Stimulated activated CD4-positive, alpha-beta T cell treated with anti-CD3 and anti-CD28 coated beads, Interleukin-12 subunit alpha, Interleukin-12 subunit beta, amount 100 ng/mL, for 4 hours (primary cell): ENCODE results near the gene SLC38A4.
"Not testable (repeated sequence)": the region's sequence is repeated elsewhere in the genome, so short reads cannot be mapped to it uniquely, and the experiment has no call there.

Experiments used
- DNase-seq: peaks from one replicate; pipeline ENCODE4 v3.0.0-alpha.2; 2020

The SLC38A4 gene

GRCh38 chr12:46774322-46774633, 51.5 kb downstream of the SLC38A4 start:
- no peak for DNase-seq

- no peak for DNase-seq
Observed at GRCh38 chr12:46773586-46774321, 52.0 kb downstream of the SLC38A4 start.

GRCh38 chr12:46771268-46771827, 54.4 kb downstream of the SLC38A4 start:
- DNase-seq: no peak

- no peak for DNase-seq
Observed at GRCh38 chr12:46770501-46771183, 55.2 kb downstream of the SLC38A4 start.

GRCh38 chr12:46764005-46764404, 61.8 kb downstream of the SLC38A4 start:
- no peak for DNase-seq

- DNase-seq: no peak
Observed at GRCh38 chr12:46763230-46763629, 62.6 kb downstream of the SLC38A4 start.

GRCh38 chr12:46754550-46754949, 71.2 kb downstream of the SLC38A4 start:
- no peak for DNase-seq

GRCh38 chr12:46752396-46752795, 73.4 kb downstream of the SLC38A4 start:
- DNase-seq: no peak

- DNase-seq: no peak
Observed at GRCh38 chr12:46751173-46751572, 74.6 kb downstream of the SLC38A4 start.

- DNase-seq: no peak
Observed at GRCh38 chr12:46749322-46749721, 76.5 kb downstream of the SLC38A4 start.

GRCh38 chr12:46744283-46744682, 81.5 kb downstream of the SLC38A4 start:
- no peak for DNase-seq

- DNase-seq: no peak
Observed at GRCh38 chr12:46743456-46743855, 82.3 kb downstream of the SLC38A4 start.

GRCh38 chr12:46742271-46742670, 83.5 kb downstream of the SLC38A4 start:
- not testable (repeated sequence) for DNase-seq

- DNase-seq: no peak
Observed at GRCh38 chr12:46725332-46725731, 100.5 kb downstream of the SLC38A4 start.

- DNase-seq: no peak
Observed at GRCh38 chr12:46723629-46724419, 102.0 kb downstream of the SLC38A4 start.

- DNase-seq: no peak
Observed at GRCh38 chr12:46722394-46723185, 103.2 kb downstream of the SLC38A4 start.

- no peak for DNase-seq
Observed at GRCh38 chr12:46718495-46718894, 107.3 kb downstream of the SLC38A4 start.

- no peak for DNase-seq
Observed at GRCh38 chr12:46717868-46718267, 107.9 kb downstream of the SLC38A4 start.

GRCh38 chr12:46717159-46717558, 108.6 kb downstream of the SLC38A4 start:
- no peak for DNase-seq
